ENCODE measurements around the gene YWHAQ.
"Not testable (repeated sequence)": the region's sequence is repeated elsewhere in the genome, so short reads cannot be mapped to it uniquely, and the experiment has no call there.

YWHAQ gene

GRCh38 chr2:9586465-9586864 lies 44.3 kb downstream of the YWHAQ start:
- no peak for DNase-seq

GRCh38 chr2:9585486-9585885 lies 45.3 kb downstream of the YWHAQ start:
- DNase-seq: no peak

GRCh38 chr2:9584902-9585301 lies 45.9 kb downstream of the YWHAQ start:
- not testable (repeated sequence) for DNase-seq

GRCh38 chr2:9582624-9583023 lies 48.2 kb downstream of the YWHAQ start:
- DNase-seq: no peak

GRCh38 chr2:9578467-9579235 lies 52.1 kb downstream of the YWHAQ start:
- no peak for DNase-seq

GRCh38 chr2:9574331-9574730 lies 56.5 kb downstream of the YWHAQ start:
- DNase-seq: no peak

GRCh38 chr2:9573840-9574239 lies 57.0 kb downstream of the YWHAQ start:
- DNase-seq: no peak

GRCh38 chr2:9573013-9573720 lies 57.6 kb downstream of the YWHAQ start:
- no peak for DNase-seq

GRCh38 chr2:9570182-9571060 lies 60.4 kb downstream of the YWHAQ start:
- no peak for DNase-seq

- DNase-seq: no peak
Measured at GRCh38 chr2:9565436-9566153, 65.2 kb downstream of the YWHAQ start.

- DNase-seq: no peak
Measured at GRCh38 chr2:9560628-9561027, 70.2 kb downstream of the YWHAQ start.

GRCh38 chr2:9558948-9559381 lies 71.8 kb downstream of the YWHAQ start:
- DNase-seq: no peak

GRCh38 chr2:9556121-9556743 lies 74.6 kb downstream of the YWHAQ start:
- no peak for DNase-seq

- DNase-seq: peak; percentile 90
Measured at GRCh38 chr2:9555297-9556120, 75.3 kb downstream of the YWHAQ start, which contains the start of gene ADAM17. Gene ADAM17, minus strand, starts transcription at chr2:9555830. Its CDS starts 225 bp downstream, at chr2:9555605.

GRCh38 chr2:9554921-9555296 lies 75.9 kb downstream of the YWHAQ start:
- peak; percentile 32 for DNase-seq

- DNase-seq: no peak
Measured at GRCh38 chr2:9552219-9553178, 78.3 kb downstream of the YWHAQ start.

GRCh38 chr2:9550859-9551391 lies 79.9 kb downstream of the YWHAQ start:
- DNase-seq: not testable (repeated sequence)

GRCh38 chr2:9549420-9549819 lies 81.4 kb downstream of the YWHAQ start:
- DNase-seq: no peak

- no peak for DNase-seq
Measured at GRCh38 chr2:9548506-9548905, 82.3 kb downstream of the YWHAQ start.
